NT2/D1 (cell line): ENCODE data around the gene ERC2.

Experiments
- DNase-seq: peaks from one replicate; pipeline ENCODE4 v3.0.0-alpha.2; 2011; ENCODE audit warnings: low read depth, low spot score
- H3K27me3 ChIP-seq: 2 replicates; pipeline ENCODE4 v1.6.0; 2011; ENCODE audit warnings: mild to moderate bottlenecking; ENCODE audit not compliant: insufficient read length, insufficient read depth
- H3K36me3 ChIP-seq: 2 replicates; pipeline ENCODE4 v1.6.1; 2011; ENCODE audit warnings: mild to moderate bottlenecking, low read length, mixed read lengths; ENCODE audit not compliant: insufficient read depth, insufficient read length
- H3K4me1 ChIP-seq: 2 replicates; pipeline ENCODE4 v1.5.1; 2011; ENCODE audit not compliant: insufficient read depth, insufficient read length
- H3K4me3 ChIP-seq: 2 replicates; pipeline ENCODE4 v1.5.1; 2011; ENCODE audit warnings: low read depth; ENCODE audit not compliant: insufficient read length
- H3K9ac ChIP-seq: 2 replicates; pipeline ENCODE4 v1.6.0; 2011; ENCODE audit warnings: low read depth; ENCODE audit not compliant: insufficient read length
- H3K9me3 ChIP-seq: 2 replicates; pipeline ENCODE4 v1.5.1; 2011; ENCODE audit warnings: mild to moderate bottlenecking, low read length; ENCODE audit not compliant: insufficient read depth
- SUZ12 ChIP-seq: IDR thresholded peaks from 2 replicates; pipeline ENCODE4 v1.6.1; 2011; ENCODE audit not compliant: insufficient read length, insufficient read depth; ENCODE audit errors: extremely low read depth
- YY1 ChIP-seq: IDR thresholded peaks from 2 replicates; pipeline ENCODE4 v1.6.1; 2011; ENCODE audit not compliant: insufficient read length, insufficient read depth
- ZNF274 ChIP-seq: IDR thresholded peaks from 2 replicates; pipeline ENCODE4 v1.6.1; 2011; ENCODE audit warnings: mild to moderate bottlenecking, low read depth, low read length

ERC2 gene

DNA sequence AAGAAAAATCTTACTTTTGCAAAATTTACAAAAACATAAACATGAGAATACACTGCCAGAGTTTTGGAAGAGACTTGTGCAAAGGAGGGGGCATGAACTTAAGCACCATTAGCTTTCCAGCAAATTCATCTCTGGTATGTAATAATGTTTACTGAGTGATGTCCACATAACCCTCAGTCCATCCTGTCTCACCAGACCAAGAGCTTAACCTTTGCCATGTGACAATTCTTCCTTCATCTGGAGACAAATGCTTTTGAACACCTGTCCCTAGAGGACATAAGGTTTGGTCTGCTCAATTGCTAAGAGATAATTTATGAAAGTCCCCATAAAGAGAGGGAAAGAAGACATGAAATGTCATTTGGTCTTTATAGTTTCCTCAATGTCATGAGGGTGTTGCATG, 412.3 kb downstream of the ERC2 start:
- H3K9ac ChIP-seq, result no peak overlapping the region
- no peak for DNase-seq
- no peak overlapping the region for H3K4me3 ChIP-seq
- no peaks in the 10 kb centered on the region for H3K9me3 ChIP-seq
- no peaks in the 10 kb centered on the region for H3K27me3 ChIP-seq
- H3K36me3 ChIP-seq, result no peaks in the 10 kb centered on the region
- H3K4me1 ChIP-seq, result peaks cover 3% of the 10 kb centered on the region
- no peak for TF ChIP-seq ZNF274
- no peak for TF ChIP-seq SUZ12
- TF ChIP-seq YY1, result no peak

GRCh38 chr3:56055546-56055945, 412.7 kb downstream of the ERC2 start:
- TF ChIP-seq SUZ12, result no peak
- TF ChIP-seq YY1, result no peak
- no peak for TF ChIP-seq ZNF274
- H3K4me1 ChIP-seq, result peaks cover 3% of the 10 kb centered on the region
- no peaks in the 10 kb centered on the region for H3K36me3 ChIP-seq
- H3K9me3 ChIP-seq, result no peaks in the 10 kb centered on the region
- H3K9ac ChIP-seq, result no peak overlapping the region
- H3K27me3 ChIP-seq, result no peaks in the 10 kb centered on the region
- DNase-seq, result no peak
- no peak overlapping the region for H3K4me3 ChIP-seq

- TF ChIP-seq YY1 (no peak), SUZ12 (no peak), ZNF274 (no peak)
- Histone ChIP-seq H3K9me3 (no peaks in the 10 kb centered on the region), H3K36me3 (no peaks in the 10 kb centered on the region), H3K9ac (no peak overlapping the region), H3K27me3 (no peaks in the 10 kb centered on the region), H3K4me1 (peaks cover 3% of the 10 kb centered on the region), H3K4me3 (no peak overlapping the region)
- DNase-seq, result no peak
Measured at GRCh38 chr3:56054844-56055243, 413.4 kb downstream of the ERC2 start.

- no peak for TF ChIP-seq YY1
- no peak for TF ChIP-seq ZNF274
- TF ChIP-seq SUZ12, result no peak
- no peak overlapping the region for H3K9ac ChIP-seq
- no peak overlapping the region for H3K4me3 ChIP-seq
- H3K9me3 ChIP-seq, result no peaks in the 10 kb centered on the region
- H3K4me1 ChIP-seq, result peaks cover 3% of the 10 kb centered on the region
- no peaks in the 10 kb centered on the region for H3K27me3 ChIP-seq
- H3K36me3 ChIP-seq, result no peaks in the 10 kb centered on the region
- DNase-seq, result no peak
Measured at GRCh38 chr3:56053727-56054126, 414.5 kb downstream of the ERC2 start.

DNA sequence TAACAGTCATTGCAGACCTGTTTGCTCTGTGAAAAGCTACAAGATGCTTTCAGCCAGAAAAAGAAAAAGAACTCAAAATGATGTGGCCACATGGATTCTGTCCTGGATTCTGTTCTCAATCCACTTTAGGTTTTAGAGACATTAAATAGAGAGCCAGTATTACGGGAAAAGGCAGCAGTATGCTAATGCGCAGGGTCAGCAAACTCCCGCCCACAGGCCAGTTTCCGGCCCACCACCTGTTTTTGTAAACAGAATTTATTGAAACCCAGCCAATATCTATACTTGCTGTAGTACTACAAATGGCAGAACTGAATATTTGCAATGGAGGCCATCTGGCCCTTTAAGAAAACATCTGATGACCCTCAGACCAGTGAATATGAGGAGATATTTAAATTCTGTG, 416.1 kb downstream of the ERC2 start:
- H3K9ac ChIP-seq, result no peak overlapping the region
- no peak for DNase-seq

DNA sequence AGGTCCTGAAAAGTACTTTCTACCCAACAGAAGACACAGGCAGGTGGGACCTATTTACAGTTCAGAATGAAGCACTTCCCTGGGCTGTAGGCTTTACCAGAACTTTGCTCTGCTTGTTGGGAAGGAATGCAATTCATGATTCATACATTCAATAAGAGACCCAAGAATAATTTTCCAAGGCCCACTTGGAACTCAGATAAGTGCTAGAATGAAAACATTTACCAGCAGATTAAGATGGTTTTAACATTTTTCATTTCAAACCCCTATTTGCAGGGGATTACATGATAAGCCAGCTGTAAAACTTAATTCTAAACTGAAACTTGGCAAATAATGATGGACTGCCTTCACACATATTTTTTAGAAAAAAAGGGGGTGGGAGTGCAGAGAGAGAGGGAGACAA, 417.2 kb downstream of the ERC2 start:
- TF ChIP-seq ZNF274 (no peak), YY1 (no peak), SUZ12 (no peak)
- no peak overlapping the region for H3K4me3 ChIP-seq
- H3K9me3 ChIP-seq, result no peaks in the 10 kb centered on the region

More for the DNA sequence above, 416.1 kb downstream of the ERC2 start:
- Histone ChIP-seq H3K27me3 (no peaks in the 10 kb centered on the region), H3K9me3 (no peaks in the 10 kb centered on the region), H3K36me3 (no peaks in the 10 kb centered on the region), H3K4me3 (no peak overlapping the region), H3K4me1 (peaks cover 3% of the 10 kb centered on the region)
- TF ChIP-seq YY1, result no peak
- TF ChIP-seq SUZ12, result no peak
- TF ChIP-seq ZNF274, result no peak

DNA sequence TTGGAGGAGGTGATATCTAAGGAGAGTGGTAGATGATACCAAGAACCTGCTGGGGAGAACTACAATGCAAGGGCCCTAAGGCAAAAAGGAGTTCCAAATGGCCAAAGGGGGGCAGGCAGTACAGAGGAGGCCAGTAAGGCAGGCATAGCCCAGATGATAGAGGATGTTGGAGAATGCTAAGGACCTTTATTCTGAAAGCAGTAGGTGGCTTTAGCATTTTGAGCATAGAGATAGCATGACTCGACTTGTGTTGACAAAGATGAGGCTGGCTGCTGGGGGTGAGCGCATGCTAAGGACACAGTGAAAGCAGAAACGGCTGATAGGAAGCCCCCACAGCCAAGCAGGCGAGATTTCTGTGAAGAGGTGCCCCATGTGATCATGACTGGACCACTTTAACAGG, 419.3 kb downstream of the ERC2 start:
- no peak overlapping the region for H3K4me3 ChIP-seq
- H3K4me1 ChIP-seq, result peaks cover 3% of the 10 kb centered on the region
- TF ChIP-seq ZNF274, result no peak
- TF ChIP-seq YY1, result no peak
- no peak for TF ChIP-seq SUZ12
- no peaks in the 10 kb centered on the region for H3K9me3 ChIP-seq
- H3K36me3 ChIP-seq, result no peaks in the 10 kb centered on the region
- no peak for DNase-seq
- H3K9ac ChIP-seq, result no peak overlapping the region
- H3K27me3 ChIP-seq, result no peaks in the 10 kb centered on the region

More for the DNA sequence above, 417.2 kb downstream of the ERC2 start:
- Histone ChIP-seq H3K27me3 (no peaks in the 10 kb centered on the region), H3K9ac (no peak overlapping the region), H3K4me1 (peaks cover 3% of the 10 kb centered on the region), H3K36me3 (no peaks in the 10 kb centered on the region)
- DNase-seq, result no peak

- no peak for DNase-seq
- H3K36me3 ChIP-seq, result no peaks in the 10 kb centered on the region
- no peaks in the 10 kb centered on the region for H3K9me3 ChIP-seq
- no peak for TF ChIP-seq YY1
- no peak for TF ChIP-seq ZNF274
- H3K27me3 ChIP-seq, result no peaks in the 10 kb centered on the region
- no peak overlapping the region for H3K9ac ChIP-seq
- H3K4me3 ChIP-seq, result no peak overlapping the region
- peaks cover 3% of the 10 kb centered on the region for H3K4me1 ChIP-seq
Measured at GRCh38 chr3:56048331-56048730, 419.9 kb downstream of the ERC2 start.
